Activated CD4-positive, alpha-beta T cell treated with anti-CD3 and anti-CD28 coated beads, Interleukin-2, Interleukin-6, amounts not matched to agents 100 ng/mL and 50 ng/mL, durations not matched to agents 16 hours and 8 hours (primary cell): ENCODE measurements around the gene MRPL52.
"Not testable (repeated sequence)": the region's sequence is repeated elsewhere in the genome, so short reads cannot be mapped to it uniquely, and the experiment has no call there.

Experiments used
- DNase-seq: peaks from one replicate; pipeline ENCODE4 v3.0.0-alpha.2; 2020

Gene MRPL52

DNA sequence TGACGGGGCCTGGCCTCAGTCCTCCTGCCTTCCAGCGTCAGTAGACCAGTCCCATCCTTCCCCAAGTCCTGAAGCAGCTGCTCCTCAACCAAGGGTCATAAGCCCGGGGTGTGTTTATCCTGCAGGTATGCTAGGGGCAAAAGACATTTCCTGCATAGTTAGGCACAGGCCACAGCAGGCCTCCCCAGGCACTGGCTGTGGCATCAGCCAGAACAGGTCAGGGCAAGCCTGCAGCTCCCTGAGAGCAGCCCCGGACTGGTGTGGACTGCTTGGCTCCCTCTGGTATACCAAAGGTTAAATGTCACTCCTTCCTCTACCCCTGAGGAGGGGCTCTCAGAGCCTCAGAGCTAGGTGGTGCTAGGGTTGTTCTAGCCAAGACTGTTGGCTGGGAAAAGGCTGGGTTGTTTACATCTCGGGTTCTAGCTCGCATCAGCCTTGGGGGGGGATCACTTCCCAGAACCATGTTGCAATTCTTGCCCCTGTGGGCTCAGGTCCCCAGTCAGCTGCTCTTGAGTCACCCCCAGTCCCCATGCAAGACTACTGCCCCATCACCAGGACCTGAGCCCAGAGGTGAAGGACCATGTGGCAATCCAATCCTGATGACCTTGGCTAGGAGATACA, 9.6 kb downstream of the MRPL52 start:
- DNase-seq, result no peak

DNA sequence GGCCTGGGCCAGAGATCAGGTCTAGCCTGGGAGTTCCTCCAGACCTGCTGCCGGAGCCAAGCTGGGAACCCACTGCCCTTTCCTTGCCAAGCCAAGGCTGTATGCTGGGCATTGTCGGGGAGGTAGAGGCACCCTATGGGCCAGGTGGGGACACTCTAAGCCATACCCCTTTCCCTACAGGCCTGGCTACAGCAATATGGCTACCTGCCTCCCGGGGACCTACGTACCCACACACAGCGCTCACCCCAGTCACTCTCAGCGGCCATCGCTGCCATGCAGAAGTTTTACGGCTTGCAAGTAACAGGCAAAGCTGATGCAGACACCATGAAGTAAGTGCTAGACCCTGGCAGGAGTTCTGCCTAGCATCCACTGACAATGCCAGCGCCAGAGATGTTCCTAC, 11.6 kb downstream of the MRPL52 start:
- no peak for DNase-seq

DNA sequence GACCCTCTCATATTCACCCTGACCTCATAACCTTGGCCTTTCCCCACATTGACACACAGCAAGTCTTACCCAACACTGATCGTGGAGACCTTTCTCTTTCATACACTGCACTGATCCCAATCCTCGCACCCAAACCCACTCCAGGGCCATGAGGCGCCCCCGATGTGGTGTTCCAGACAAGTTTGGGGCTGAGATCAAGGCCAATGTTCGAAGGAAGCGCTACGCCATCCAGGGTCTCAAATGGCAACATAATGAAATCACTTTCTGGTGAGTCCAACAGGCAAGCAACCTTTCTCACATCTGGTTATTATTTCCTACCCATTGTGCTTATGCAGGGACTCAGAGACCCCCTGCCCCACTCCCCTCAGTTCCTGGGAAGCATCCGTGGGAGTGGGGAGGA, 12.1 kb downstream of the MRPL52 start:
- DNase-seq, result no peak

DNA sequence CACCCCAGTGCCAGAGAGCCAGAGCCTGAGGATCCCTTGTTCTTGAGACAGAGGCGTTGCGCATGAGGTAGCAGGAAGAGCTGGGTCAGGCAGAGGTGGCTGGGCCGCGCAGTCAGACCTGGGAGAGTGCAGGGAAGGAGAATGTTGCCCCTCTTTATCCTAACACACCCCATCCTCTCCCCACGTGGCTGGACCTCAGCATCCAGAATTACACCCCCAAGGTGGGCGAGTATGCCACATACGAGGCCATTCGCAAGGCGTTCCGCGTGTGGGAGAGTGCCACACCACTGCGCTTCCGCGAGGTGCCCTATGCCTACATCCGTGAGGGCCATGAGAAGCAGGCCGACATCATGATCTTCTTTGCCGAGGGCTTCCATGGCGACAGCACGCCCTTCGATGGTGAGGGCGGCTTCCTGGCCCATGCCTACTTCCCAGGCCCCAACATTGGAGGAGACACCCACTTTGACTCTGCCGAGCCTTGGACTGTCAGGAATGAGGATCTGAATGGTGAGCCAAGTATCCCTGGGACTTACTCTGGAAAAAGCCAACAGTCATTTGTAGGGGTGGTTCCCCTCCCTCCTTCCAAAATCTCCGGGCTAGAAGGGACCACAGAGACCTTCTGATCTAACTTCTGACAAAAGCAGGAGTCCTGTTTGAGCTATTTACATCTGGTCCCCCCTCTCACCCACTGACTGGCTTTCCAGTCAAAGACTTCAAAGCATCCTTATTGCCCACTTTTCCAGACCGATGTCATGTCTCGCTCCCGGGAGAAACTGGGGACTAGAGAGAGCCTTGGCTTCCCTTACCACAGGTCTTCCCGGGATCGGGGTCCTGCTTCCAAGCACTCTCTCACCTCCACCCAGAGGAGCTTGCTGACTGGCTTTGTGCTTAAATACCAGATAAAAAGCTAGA, 12.8 kb downstream of the MRPL52 start:
- no peak for DNase-seq

DNA sequence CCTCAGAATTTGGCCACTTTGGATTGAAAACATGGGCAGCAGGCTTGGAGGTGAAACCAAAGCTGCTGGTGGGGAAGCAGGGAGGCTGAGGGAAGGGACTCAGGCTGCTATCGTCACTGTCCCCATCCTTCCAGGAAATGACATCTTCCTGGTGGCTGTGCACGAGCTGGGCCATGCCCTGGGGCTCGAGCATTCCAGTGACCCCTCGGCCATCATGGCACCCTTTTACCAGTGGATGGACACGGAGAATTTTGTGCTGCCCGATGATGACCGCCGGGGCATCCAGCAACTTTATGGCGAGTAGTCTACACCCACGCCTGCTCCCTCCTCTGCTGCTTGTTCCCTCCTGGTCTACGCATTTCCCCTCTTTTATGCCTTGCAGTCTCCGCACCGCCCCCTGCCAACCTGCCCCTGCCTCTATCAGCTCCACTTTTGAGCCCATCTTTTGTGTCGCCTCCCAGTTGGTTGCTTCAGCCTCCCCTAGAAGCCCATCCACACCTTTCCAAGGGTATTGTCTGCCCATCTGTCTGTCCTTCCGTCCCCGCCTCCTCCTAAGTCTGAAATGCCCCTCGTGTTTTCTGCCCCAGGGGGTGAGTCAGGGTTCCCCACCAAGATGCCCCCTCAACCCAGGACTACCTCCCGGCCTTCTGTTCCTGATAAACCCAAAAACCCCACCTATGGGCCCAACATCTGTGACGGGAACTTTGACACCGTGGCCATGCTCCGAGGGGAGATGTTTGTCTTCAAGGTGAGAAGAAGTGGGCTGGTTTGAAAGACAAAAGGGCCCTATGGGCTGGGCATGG, 13.6 kb downstream of the MRPL52 start:
- DNase-seq, result no peak

DNA sequence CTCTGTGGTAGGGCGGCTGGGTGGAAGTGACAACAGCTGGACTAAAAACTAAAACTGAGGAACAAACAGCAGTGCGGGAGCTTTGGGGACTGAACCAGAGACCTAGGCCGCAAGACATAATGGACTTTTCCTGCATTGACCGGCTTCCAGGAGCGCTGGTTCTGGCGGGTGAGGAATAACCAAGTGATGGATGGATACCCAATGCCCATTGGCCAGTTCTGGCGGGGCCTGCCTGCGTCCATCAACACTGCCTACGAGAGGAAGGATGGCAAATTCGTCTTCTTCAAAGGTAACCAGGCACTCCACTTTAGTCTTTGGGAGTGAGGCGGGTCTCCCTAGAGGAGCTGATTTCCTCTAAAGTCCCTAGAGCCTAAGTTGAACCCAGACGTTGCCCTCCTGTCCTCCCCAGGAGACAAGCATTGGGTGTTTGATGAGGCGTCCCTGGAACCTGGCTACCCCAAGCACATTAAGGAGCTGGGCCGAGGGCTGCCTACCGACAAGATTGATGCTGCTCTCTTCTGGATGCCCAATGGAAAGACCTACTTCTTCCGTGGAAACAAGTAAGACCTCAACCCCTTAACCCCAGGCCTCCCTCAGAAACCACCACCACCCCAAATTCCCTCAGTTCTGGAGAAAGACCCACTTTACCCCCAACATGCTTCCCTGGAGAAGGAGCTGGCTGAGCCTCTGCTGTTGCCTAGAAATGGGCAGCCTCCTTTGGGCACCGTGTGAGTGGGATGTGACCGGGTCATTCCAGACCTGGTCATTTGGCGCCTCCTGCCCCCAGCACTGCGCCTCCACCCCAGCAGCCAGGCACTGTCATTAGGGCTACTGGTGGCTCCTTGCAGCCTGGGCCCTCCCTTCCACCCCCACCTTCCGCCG, 14.8 kb downstream of the MRPL52 start:
- no peak for DNase-seq

DNA sequence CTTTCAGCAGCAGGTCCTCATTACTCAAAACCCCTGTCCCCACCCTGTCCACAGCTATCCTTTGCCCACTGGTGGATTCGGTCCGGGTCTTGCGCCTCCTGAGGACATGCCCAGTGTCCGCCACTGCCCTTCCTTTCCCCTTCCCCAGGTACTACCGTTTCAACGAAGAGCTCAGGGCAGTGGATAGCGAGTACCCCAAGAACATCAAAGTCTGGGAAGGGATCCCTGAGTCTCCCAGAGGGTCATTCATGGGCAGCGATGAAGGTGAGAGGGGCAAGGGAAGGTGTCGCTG, 15.4 kb downstream of the MRPL52 start:
- DNase-seq, result no peak

GRCh38 chr14:22845821-22846625, 16.3 kb downstream of the MRPL52 start:
- no peak for DNase-seq

DNA sequence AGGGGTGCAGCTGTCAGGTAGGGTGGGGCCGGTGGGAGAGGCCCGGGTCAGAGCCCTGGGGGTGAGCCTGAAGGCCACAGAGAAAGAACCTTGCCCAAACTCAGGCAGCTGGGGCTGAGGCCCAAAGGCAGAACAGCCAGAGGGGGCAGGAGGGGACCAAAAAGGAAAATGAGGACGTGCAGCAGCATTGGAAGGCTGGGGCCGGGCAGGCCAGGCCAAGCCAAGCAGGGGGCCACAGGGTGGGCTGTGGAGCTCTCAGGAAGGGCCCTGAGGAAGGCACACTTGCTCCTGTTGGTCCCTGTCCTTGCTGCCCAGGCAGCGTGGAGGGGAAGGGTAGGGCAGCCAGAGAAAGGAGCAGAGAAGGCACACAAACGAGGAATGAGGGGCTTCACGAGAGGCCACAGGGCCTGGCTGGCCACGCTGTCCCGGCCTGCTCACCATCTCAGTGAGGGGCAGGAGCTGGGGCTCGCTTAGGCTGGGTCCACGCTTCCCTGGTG, 17.2 kb downstream of the MRPL52 start:
- DNase-seq, result no peak

- no peak for DNase-seq
Observed at GRCh38 chr14:22847661-22848341, 18.1 kb downstream of the MRPL52 start.

DNA sequence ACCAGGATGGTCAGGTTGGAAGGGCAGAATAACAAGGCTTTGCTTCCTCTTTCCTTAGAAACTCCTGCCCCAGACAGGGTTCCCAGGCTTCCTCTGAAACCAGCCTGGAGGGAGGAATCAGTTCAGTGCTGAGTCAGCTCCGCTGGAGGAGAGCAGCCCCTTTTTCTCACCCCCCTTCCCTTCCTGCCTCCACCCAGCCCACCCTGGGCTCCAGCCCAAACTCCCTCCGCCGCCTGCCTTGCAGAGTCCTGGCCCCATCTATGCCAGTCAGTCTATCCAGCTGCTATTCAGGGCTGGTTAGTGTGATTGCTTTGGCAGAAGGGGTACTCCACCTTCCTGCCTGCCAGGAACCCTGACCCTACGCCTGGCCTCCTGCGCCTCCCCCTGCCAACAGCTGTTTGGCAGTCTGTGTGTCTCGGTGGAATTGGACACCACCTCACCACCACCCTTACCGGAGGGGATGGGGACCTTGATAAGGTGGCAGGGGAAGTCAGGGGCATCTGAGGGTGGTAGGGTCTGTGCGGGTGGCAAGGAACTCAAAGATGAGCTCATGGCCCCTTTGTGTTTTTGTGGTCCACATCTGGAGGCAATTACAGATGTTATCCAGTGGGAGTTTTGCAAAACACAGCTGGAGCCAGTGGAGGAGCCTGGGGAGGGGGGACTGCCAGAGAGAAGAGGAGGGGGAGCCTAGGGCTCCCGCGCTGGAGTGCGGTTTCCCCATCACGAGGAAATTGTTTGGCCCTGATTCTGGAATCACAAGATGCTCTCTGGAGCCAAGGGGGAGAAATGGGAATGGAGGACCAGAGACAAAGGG, 18.9 kb downstream of the MRPL52 start:
- DNase-seq, result no peak

DNA sequence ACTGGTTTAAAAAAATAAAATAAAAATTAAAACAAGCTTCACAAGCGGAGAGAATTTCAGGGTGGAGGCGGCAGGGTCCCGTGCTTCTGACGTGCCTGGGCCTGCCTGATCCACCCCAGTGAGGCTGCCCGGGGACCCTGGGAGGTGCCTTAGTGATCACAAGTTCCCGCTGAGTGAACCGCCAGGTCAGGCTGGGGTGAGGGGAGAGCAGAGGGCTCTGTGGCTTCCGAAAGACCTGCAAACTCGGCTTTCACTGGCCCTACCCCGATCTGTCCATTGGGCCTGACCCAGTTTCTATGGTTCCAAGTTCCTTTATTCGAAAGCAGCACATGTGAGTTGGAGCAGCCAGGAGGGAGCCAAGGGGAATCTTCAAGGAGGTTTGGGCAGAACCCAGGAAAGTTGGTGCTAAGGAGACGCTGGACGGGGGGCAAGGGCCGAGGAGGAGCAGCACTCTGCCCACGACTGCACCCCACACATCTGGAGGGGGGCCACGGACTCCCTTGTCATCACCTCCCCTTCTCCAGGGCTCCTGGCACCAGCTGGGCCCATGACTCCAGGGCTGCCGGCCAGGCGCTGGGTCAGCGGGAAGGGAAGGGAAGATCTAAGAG, 19.6 kb downstream of the MRPL52 start:
- DNase-seq, result no peak

GRCh38 chr14:22850944-22851764, 21.5 kb downstream of the MRPL52 start:
- DNase-seq, result peak; percentile 80

DNA sequence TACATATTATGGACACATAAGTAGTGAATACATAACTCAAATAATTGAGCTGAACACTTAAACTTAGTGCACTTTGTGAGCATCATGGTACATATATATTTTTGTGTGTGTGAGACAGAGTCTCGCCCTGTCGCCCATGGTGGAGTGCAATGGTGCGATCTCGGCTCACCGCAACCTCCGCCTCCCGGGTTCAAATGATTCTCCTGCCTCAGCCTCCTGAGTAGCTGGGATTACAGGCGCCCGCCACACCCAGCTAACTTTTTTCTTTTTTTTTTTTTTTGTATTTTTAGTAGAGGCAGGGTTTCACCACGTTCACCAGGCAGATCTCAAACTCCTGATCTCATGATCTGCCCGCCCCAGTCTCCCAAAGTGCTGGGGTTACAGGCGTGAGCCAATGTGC, 22.5 kb downstream of the MRPL52 start:
- DNase-seq, result not testable (repeated sequence)

- no peak for DNase-seq
Observed at GRCh38 chr14:22852599-22852939, 22.9 kb downstream of the MRPL52 start.

DNA sequence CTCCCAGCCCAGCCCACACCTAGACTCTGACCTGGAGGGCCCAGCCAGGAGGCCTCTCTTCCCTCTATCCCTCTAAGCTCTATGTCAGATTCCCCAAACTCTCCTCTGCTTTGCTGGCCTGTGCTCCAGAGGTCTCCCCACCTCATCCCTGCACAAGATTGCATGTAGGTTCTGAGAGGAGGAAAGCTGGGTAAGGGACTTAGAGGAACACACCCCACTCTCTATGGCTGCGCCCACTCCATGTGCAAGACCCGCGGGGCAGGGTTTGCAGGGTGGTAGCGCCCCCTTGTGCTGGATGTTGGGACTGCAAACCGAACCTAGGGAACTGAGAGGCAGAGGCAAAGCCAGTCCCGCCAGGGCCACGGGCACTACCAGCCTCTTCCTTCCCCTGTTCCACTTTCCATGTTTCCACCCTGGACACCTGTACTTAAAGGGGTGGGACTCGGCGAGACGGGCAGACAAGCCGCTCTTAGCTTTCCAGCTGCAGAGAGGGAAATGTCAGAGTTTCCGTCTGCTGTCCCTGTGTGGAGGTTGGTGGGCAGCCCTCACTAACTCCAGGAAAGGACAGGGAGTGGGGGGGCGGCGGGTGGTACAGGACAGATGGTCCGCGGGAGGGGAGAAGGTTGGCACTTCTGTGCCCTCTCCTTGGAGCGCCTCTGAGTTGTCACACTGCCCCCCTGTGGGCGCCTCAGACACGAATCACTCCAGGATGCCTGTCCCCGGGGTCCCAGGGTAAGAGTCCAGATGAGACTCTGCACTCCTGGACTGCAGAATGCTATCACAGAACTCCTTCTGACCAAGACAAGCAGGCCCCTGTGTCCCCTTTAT, 23.5 kb downstream of the MRPL52 start:
- peak; percentile 94 for DNase-seq

GRCh38 chr14:22854296-22854695, 24.6 kb downstream of the MRPL52 start:
- not testable (repeated sequence) for DNase-seq
